Measurements from ENCODE around the gene RUNX2.

The RUNX2 gene

DNA sequence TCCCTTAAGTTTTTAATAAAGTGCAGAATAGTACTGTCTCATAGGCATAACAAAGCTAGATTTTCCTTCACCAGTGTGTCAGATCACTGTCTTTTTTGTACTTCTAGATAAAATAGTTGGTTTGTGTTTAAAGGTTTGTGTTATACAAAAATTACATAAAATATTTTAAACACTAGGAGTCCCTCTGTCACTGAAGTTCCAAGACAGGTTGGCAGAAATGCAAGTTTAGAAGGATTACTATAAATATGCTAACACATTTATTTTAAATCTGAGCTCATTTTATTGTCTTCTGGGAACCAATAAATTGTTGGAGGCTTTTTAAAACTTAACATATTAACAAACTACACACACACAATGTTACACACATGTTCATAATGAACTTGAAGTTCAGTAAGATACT lies 30.8 kb upstream of the RUNX2 start:
- H3K4me3 ChIP-seq (IDR thresholded peaks at IDR 0.05; ENCODE audit: insufficient read depth, low read depth, low read length), result no peak overlapping the region
- H3K79me2 ChIP-seq (ENCODE audit: insufficient read depth, low read depth), result no peaks in the 10 kb centered on the region
- H2AFZ ChIP-seq (ENCODE audit: low read depth), result no peak overlapping the region
- no peak overlapping the region for H3K9ac ChIP-seq
- no peaks in the 10 kb centered on the region for H3K36me3 ChIP-seq (ENCODE audit: insufficient read depth)
- no peaks in the 10 kb centered on the region for H4K20me1 ChIP-seq (ENCODE audit: insufficient read depth)
- H3K27ac ChIP-seq, result no peak overlapping the region
- peaks cover 49% of the 10 kb centered on the region for H3K4me1 ChIP-seq (ENCODE audit: low read depth, poor library complexity, severe bottlenecking)
- no peaks in the 10 kb centered on the region for H3K27me3 ChIP-seq (ENCODE audit: insufficient read depth, low read depth)
- TF ChIP-seq, protein P1, sequence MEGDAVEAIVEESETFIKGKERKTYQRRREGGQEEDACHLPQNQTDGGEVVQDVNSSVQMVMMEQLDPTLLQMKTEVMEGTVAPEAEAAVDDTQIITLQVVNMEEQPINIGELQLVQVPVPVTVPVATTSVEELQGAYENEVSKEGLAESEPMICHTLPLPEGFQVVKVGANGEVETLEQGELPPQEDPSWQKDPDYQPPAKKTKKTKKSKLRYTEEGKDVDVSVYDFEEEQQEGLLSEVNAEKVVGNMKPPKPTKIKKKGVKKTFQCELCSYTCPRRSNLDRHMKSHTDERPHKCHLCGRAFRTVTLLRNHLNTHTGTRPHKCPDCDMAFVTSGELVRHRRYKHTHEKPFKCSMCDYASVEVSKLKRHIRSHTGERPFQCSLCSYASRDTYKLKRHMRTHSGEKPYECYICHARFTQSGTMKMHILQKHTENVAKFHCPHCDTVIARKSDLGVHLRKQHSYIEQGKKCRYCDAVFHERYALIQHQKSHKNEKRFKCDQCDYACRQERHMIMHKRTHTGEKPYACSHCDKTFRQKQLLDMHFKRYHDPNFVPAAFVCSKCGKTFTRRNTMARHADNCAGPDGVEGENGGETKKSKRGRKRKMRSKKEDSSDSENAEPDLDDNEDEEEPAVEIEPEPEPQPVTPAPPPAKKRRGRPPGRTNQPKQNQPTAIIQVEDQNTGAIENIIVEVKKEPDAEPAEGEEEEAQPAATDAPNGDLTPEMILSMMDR (conservative IDR thresholded peaks at IDR 0.05; ENCODE audit: low read depth, low read length), result no peak
- H3K4me2 ChIP-seq, result no peak overlapping the region

- Histone ChIP-seq H3K4me2 (no peak overlapping the region), H3K36me3 (ENCODE audit: insufficient read depth) (no peaks in the 10 kb centered on the region), H3K79me2 (ENCODE audit: insufficient read depth, low read depth) (no peaks in the 10 kb centered on the region), H3K4me3 (IDR thresholded peaks at IDR 0.05; ENCODE audit: insufficient read depth, low read depth, low read length) (no peak overlapping the region), H3K4me1 (ENCODE audit: low read depth, poor library complexity, severe bottlenecking) (peaks cover 31% of the 10 kb centered on the region), H3K27ac (no peak overlapping the region), H3K27me3 (ENCODE audit: insufficient read depth, low read depth) (no peaks in the 10 kb centered on the region), H4K20me1 (ENCODE audit: insufficient read depth) (no peaks in the 10 kb centered on the region), H2AFZ (ENCODE audit: low read depth) (no peak overlapping the region), H3K9ac (no peak overlapping the region)
- TF ChIP-seq, protein P1 (conservative IDR thresholded peaks at IDR 0.05; ENCODE audit: low read depth, low read length), result no peak
Measured at GRCh38 chr6:45299096-45299581, 29.0 kb upstream of the RUNX2 start.

- H3K4me1 ChIP-seq (ENCODE audit: low read depth, poor library complexity, severe bottlenecking), result peaks cover 20% of the 10 kb centered on the region
- no peaks in the 10 kb centered on the region for H3K27me3 ChIP-seq (ENCODE audit: insufficient read depth, low read depth)
- H3K27ac ChIP-seq, result no peak overlapping the region
- no peak overlapping the region for H3K9ac ChIP-seq
- H3K79me2 ChIP-seq (ENCODE audit: insufficient read depth, low read depth), result no peaks in the 10 kb centered on the region
- H3K36me3 ChIP-seq (ENCODE audit: insufficient read depth), result no peaks in the 10 kb centered on the region
- no peaks in the 10 kb centered on the region for H4K20me1 ChIP-seq (ENCODE audit: insufficient read depth)
- H3K4me3 ChIP-seq (IDR thresholded peaks at IDR 0.05; ENCODE audit: insufficient read depth, low read depth, low read length), result no peak overlapping the region
- no peak overlapping the region for H2AFZ ChIP-seq (ENCODE audit: low read depth)
- H3K4me2 ChIP-seq, result no peak overlapping the region
- TF ChIP-seq, protein P1 (conservative IDR thresholded peaks at IDR 0.05; ENCODE audit: low read depth, low read length), result no peak
Measured at GRCh38 chr6:45300736-45301135, 27.4 kb upstream of the RUNX2 start.

DNA sequence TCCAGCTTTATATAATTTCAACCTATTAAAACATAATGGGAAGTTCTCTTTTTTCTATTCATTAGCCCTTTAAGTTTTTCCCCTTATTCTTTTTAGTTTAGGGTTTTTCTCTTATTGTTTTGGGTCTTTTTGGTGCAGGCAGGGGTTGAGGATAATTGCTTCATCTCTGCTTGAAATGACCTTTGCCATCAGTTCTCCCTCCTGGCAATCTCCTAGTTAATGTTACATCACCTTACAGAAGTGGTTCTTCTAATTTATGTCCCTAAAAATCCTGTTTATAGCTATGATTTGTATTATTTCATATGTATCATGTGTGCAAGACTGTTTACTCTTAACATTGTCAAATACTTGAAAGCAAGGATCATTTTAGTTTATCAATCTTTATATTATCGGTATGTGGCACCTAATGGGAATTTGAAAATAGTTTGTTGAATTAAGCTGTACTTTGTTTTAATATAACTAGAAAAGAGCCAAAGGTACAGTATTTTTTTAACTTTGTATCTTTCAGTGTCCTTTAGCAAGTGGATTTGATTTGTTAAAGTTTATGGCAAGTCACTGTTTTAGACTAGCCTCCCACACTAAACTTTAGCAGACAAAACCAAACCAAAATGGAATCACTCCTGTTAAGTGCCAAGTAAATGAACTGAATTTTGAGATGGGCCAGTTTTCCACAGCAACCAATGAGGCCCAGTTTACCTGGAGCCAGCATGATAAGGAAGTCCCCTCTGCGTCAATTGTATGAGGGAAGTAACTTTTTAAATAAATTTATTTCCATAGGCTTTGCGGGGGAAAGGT lies 26.6 kb upstream of the RUNX2 start:
- H3K27ac ChIP-seq, result no peak overlapping the region
- no peak overlapping the region for H2AFZ ChIP-seq (ENCODE audit: low read depth)
- H3K4me3 ChIP-seq (IDR thresholded peaks at IDR 0.05; ENCODE audit: insufficient read depth, low read depth, low read length), result no peak overlapping the region
- TF ChIP-seq, protein P1 (conservative IDR thresholded peaks at IDR 0.05; ENCODE audit: low read depth, low read length), result no peak
- H3K4me2 ChIP-seq, result no peak overlapping the region; the same call in 1 of the 2 replicates
- no peaks in the 10 kb centered on the region for H4K20me1 ChIP-seq (ENCODE audit: insufficient read depth)
- H3K4me1 ChIP-seq (ENCODE audit: low read depth, poor library complexity, severe bottlenecking), result peaks cover 20% of the 10 kb centered on the region
- H3K79me2 ChIP-seq (ENCODE audit: insufficient read depth, low read depth), result no peaks in the 10 kb centered on the region
- H3K27me3 ChIP-seq (ENCODE audit: insufficient read depth, low read depth), result no peaks in the 10 kb centered on the region
- H3K36me3 ChIP-seq (ENCODE audit: insufficient read depth), result no peaks in the 10 kb centered on the region
- H3K9ac ChIP-seq, result no peak overlapping the region
